ENCODE data around the gene TAGAP. TPM values are rescaled to one million over a fixed set of nuclear protein-coding genes. Genes with fewer than 3 reads are reported as not detected.

Gene TAGAP
- total and polyA plus RNA-seq, 4 donors: 0.56 to 2.0 (median 1.1) TPM

GRCh38 chr6:159002432-159003155, 42.2 kb downstream of the TAGAP start:
- DNase-seq (ENCODE audit: low spot score): no peak
- Histone ChIP-seq H3K4me3 (ENCODE audit: low read depth in 1 of 3, low read length in 3 of 3) (no peak overlapping the region), H3K9me3 (ENCODE audit: control insufficient read depth in 4 of 4, low read length in 3 of 4) (no peaks in the 10 kb centered on the region), H3K4me1 (ENCODE audit: control insufficient read depth in 4 of 4, insufficient read depth in 4 of 4, low read length in 3 of 4) (peaks cover 0 to 15% (median 9%) of the 10 kb centered on the region in 4 donors), H3K36me3 (ENCODE audit: control insufficient read depth in 4 of 4, insufficient read depth in 3 of 4, low read depth in 1 of 4, low read length in 3 of 4) (no peaks in the 10 kb centered on the region), H3K27ac (ENCODE audit: low read depth in 1 of 2, low read length in 2 of 2) (no peak overlapping the region), H3K9ac (ENCODE audit: low read depth in 1 of 2, low read length in 2 of 2) (no peak overlapping the region), H3K27me3 (ENCODE audit: control insufficient read depth in 4 of 4, insufficient read depth in 4 of 4, low read length in 3 of 4) (no peaks in the 10 kb centered on the region)
- TF ChIP-seq TAF1 (conservative IDR thresholded peaks at IDR 0.05): no peak
- TF ChIP-seq HNF4A (conservative IDR thresholded peaks at IDR 0.05): no peak
- TF ChIP-seq HNF4G (IDR thresholded peaks at IDR 0.05): no peak
- 93% methylated on average over 12 of the region's 12 CpGs for WGBS

GRCh38 chr6:158999666-159000403, 45.0 kb downstream of the TAGAP start, which contains the start of gene RSPH3:
TSS of gene RSPH3 (minus strand) at chr6:159000202. CDS start at chr6:158999550, 652 bp downstream.
- peak within 1 kb of the TSS; percentile 89 to 93 for H3K27ac ChIP-seq (ENCODE audit: low read depth in 1 of 2, low read length in 2 of 2)
- DNase-seq (ENCODE audit: low spot score): peak; percentile 92
- no peaks in the 10 kb centered on the region for H3K9me3 ChIP-seq (ENCODE audit: control insufficient read depth in 4 of 4, low read length in 3 of 4)
- under 1% methylated on average over 50 of the region's 50 CpGs for WGBS
- peak within 1 kb of the TSS; percentile 74 to 94 (median 81) for H3K4me3 ChIP-seq (ENCODE audit: low read depth in 1 of 3, low read length in 3 of 3)
- peak; percentile 8 for TF ChIP-seq FOXA2 (IDR thresholded peaks at IDR 0.05)
- TF ChIP-seq HNF4G (IDR thresholded peaks at IDR 0.05): no peak
- no peak for TF ChIP-seq NR2F2 (IDR thresholded peaks at IDR 0.05)
- TF ChIP-seq EGR1 (IDR thresholded peaks at IDR 0.05; ENCODE audit: low read depth in 2 of 2): peak; percentile 81 to 93
- peak; percentile 56 for TF ChIP-seq MAX (IDR thresholded peaks at IDR 0.05)
- TF ChIP-seq HNF4A (conservative IDR thresholded peaks at IDR 0.05): peak; percentile 16 to 47
- TF ChIP-seq FOXA1 (IDR thresholded peaks at IDR 0.05): no peak
- peak; percentile 91 for TF ChIP-seq YY1 (IDR thresholded peaks at IDR 0.05)
- TF ChIP-seq TAF1 (conservative IDR thresholded peaks at IDR 0.05): peak; percentile 72
- TF ChIP-seq JUND (IDR thresholded peaks at IDR 0.05): peak in 1 of 2 donors; percentile 7
- peak; percentile 42 to 60 for TF ChIP-seq RXRA (IDR thresholded peaks at IDR 0.05)
- no peak for TF ChIP-seq ZBTB33 (IDR thresholded peaks at IDR 0.05)
- TF ChIP-seq GABPA (IDR thresholded peaks at IDR 0.05 in 1 of 2, conservative IDR thresholded peaks at IDR 0.05 in 1 of 2): peak; percentile 99
- TF ChIP-seq ATF3 (IDR thresholded peaks at IDR 0.05): peak; percentile 6
- TF ChIP-seq REST (IDR thresholded peaks at IDR 0.05): peak; percentile 79
- TF ChIP-seq RAD21 (IDR thresholded peaks at IDR 0.05): peak; percentile 14 to 41
- peak; percentile 65 for TF ChIP-seq SP1 (IDR thresholded peaks at IDR 0.05)
- no peak for TF ChIP-seq CTCF (IDR thresholded peaks at IDR 0.05; ENCODE audit: low read depth, low read length, missing input control)
- no peaks in the 10 kb centered on the region for H3K27me3 ChIP-seq (ENCODE audit: control insufficient read depth in 4 of 4, insufficient read depth in 4 of 4, low read length in 3 of 4)
- H3K4me1 ChIP-seq (ENCODE audit: control insufficient read depth in 4 of 4, insufficient read depth in 4 of 4, low read length in 3 of 4): peaks cover 0 to 15% (median 9%) of the 10 kb centered on the region in 4 donors
- H3K36me3 ChIP-seq (ENCODE audit: control insufficient read depth in 4 of 4, insufficient read depth in 3 of 4, low read depth in 1 of 4, low read length in 3 of 4): no peaks in the 10 kb centered on the region
- peak within 1 kb of the TSS; percentile 71 to 79 for H3K9ac ChIP-seq (ENCODE audit: low read depth in 1 of 2, low read length in 2 of 2)
